Measurements from ENCODE around the gene PARP11.

GRCh38 chr12:3882896-3883564 lies 9.8 kb upstream of the PARP11 start:
- TF ChIP-seq CTCF (IDR thresholded peaks at IDR 0.05) (no peak), POLR2A (IDR thresholded peaks at IDR 0.05) (no peak)
